T-helper 1 cell (primary cell): ENCODE results near the gene UBE2I.
"Not testable (repeated sequence)": the region's sequence is repeated elsewhere in the genome, so short reads cannot be mapped to it uniquely, and the experiment has no call there.

Experiments
- DNase-seq, 5 donors: peaks; one replicate each; pipeline ENCODE4 v3.0.0-alpha.2; 2012 to 2020

The UBE2I gene

GRCh38 chr16:1293921-1294656 lies 15.3 kb upstream of the UBE2I start:
- no peak for DNase-seq

- DNase-seq = no peak
Measured at GRCh38 chr16:1295465-1295864, 14.0 kb upstream of the UBE2I start.

GRCh38 chr16:1296688-1297017 lies 12.8 kb upstream of the UBE2I start:
- DNase-seq = not testable (repeated sequence)

- no peak for DNase-seq
Measured at GRCh38 chr16:1297018-1297696, 12.3 kb upstream of the UBE2I start.

- DNase-seq = no peak
Measured at GRCh38 chr16:1298406-1298805, 11.0 kb upstream of the UBE2I start.

- DNase-seq = no peak
Measured at GRCh38 chr16:1299012-1299867, 10.2 kb upstream of the UBE2I start.

GRCh38 chr16:1299868-1300203 lies 9.6 kb upstream of the UBE2I start:
- no peak for DNase-seq

- DNase-seq = peak; percentile 48 to 68 (median 62)
Measured at GRCh38 chr16:1300664-1301476, 8.6 kb upstream of the UBE2I start.

- no peak for DNase-seq
Measured at GRCh38 chr16:1301562-1301961, 7.9 kb upstream of the UBE2I start.

GRCh38 chr16:1305823-1306222 lies 3.6 kb upstream of the UBE2I start:
- no peak for DNase-seq

GRCh38 chr16:1306334-1306733 lies 3.1 kb upstream of the UBE2I start:
- no peak for DNase-seq

GRCh38 chr16:1308036-1308976 lies 1.1 kb upstream of the UBE2I start:
- no peak for DNase-seq

- DNase-seq = peak; percentile 41 to 62 (median 50)
Measured at GRCh38 chr16:1309888-1310831, 724 bp downstream of the UBE2I start.

GRCh38 chr16:1310832-1311200 lies 1.4 kb downstream of the UBE2I start:
- DNase-seq = peak in 2 of 5 donors; percentile 22 to 37

GRCh38 chr16:1311212-1311737 lies 1.8 kb downstream of the UBE2I start:
- DNase-seq = no peak

- DNase-seq = no peak
Measured at GRCh38 chr16:1311738-1312466, 2.5 kb downstream of the UBE2I start.

- DNase-seq = no peak
Measured at GRCh38 chr16:1312467-1312816, 3.0 kb downstream of the UBE2I start.

GRCh38 chr16:1312903-1313302 lies 3.5 kb downstream of the UBE2I start:
- DNase-seq = no peak

GRCh38 chr16:1313721-1314369 lies 4.4 kb downstream of the UBE2I start:
- DNase-seq = no peak
